SK-N-SH (cell line): ENCODE data around the gene MKRN2OS. TPM values are rescaled to one million over a fixed set of nuclear protein-coding genes. Genes with fewer than 3 reads are reported as not detected.
A peak's percentile ranks its signal among the peaks of the same experiment; 100 is the strongest.

Source experiments
- ELF1 ChIP-seq: IDR thresholded peaks from 2 replicates; pipeline ENCODE4 v1.4.0; 2012
- EP300 ChIP-seq, 2 experiments: IDR thresholded peaks; 2 replicates each; pipeline versions ENCODE4 v1.4.0 to v1.6.1; 2012; ENCODE audit warnings: borderline replicate concordance in 1 of 2, low read depth in 1 of 2, low read length in 1 of 2
- EZH2phosphoT487 ChIP-seq: fragments of 200-600 bp; sonication (generic); IDR thresholded peaks from 2 replicates; pipeline ENCODE4 v1.6.1; 2017; ENCODE audit warnings: low read depth, mixed run types, mild to moderate bottlenecking, antibody characterized with exemption, moderate library complexity, borderline replicate concordance
- FOSL2 ChIP-seq: IDR thresholded peaks from 2 replicates; pipeline ENCODE4 v1.4.0; 2012; ENCODE audit warnings: low read depth, mild to moderate bottlenecking, moderate library complexity, borderline replicate concordance
- FOXJ3 ChIP-seq: sonication (generic); formaldehyde crosslinking; IDR thresholded peaks from 2 replicates; pipeline ENCODE4 v1.5.1; 2020; ENCODE audit warnings: mild to moderate bottlenecking, missing genetic modification reagents
- GABPA ChIP-seq: IDR thresholded peaks from 2 replicates; pipeline ENCODE4 v1.4.0; 2012; ENCODE audit warnings: low read depth, mild to moderate bottlenecking
- JUND ChIP-seq: IDR thresholded peaks from 2 replicates; pipeline ENCODE4 v1.4.0; 2012
- MAX ChIP-seq: IDR thresholded peaks from 2 replicates; pipeline ENCODE4 v1.4.0; 2012; ENCODE audit warnings: low read depth
- MXI1 ChIP-seq: IDR thresholded peaks from 2 replicates; pipeline ENCODE4 v1.6.1; 2012; ENCODE audit warnings: mild to moderate bottlenecking, low read depth, low read length, improper control_type of control experiment
- NFIC ChIP-seq: IDR thresholded peaks from 2 replicates; pipeline ENCODE4 v1.4.0; 2012; ENCODE audit warnings: borderline replicate concordance
- NRF1 ChIP-seq: IDR thresholded peaks from 2 replicates; pipeline ENCODE4 v1.6.1; 2012; ENCODE audit warnings: low read depth, mild to moderate bottlenecking, low read length
- REST ChIP-seq: IDR thresholded peaks from 2 replicates; pipeline ENCODE4 v1.6.1; 2012; ENCODE audit warnings: mild to moderate bottlenecking, low read depth, low read length, moderate library complexity
- SMC3 ChIP-seq: IDR thresholded peaks from 2 replicates; pipeline ENCODE4 v1.6.1; 2012; ENCODE audit warnings: low read depth, low read length, improper control_type of control experiment
- TAF1 ChIP-seq: IDR thresholded peaks from 2 replicates; pipeline ENCODE4 v1.6.1; 2012; ENCODE audit warnings: low read depth, mild to moderate bottlenecking, low read length, moderate library complexity, borderline replicate concordance
- TEAD4 ChIP-seq: IDR thresholded peaks from 2 replicates; pipeline ENCODE4 v1.4.0; 2012; ENCODE audit warnings: mild to moderate bottlenecking, borderline replicate concordance; ENCODE audit not compliant: insufficient read depth
- USF2 ChIP-seq: fragments of 150-350 bp; IDR thresholded peaks from 2 replicates; pipeline ENCODE4 v1.6.1; 2017; ENCODE audit warnings: antibody characterized with exemption, low read length, low read depth, borderline replicate concordance
- ZBTB33 ChIP-seq: IDR thresholded peaks from 2 replicates; pipeline ENCODE4 v1.4.0; 2012; ENCODE audit warnings: low read depth, borderline replicate concordance
- polyA plus RNA-seq, 3 experiments: library from polyadenylated mRNA; depleted of rRNA; stranded (reverse); fragments of >200 nt; gene quantifications; 2 replicates each; pipeline ENCODE4 v1.2.3, GENCODE V29; 2012

MKRN2OS gene
- polyA plus RNA-seq, 1 of the 3 experiments (the other 2 are of a cell fraction): not detected

GRCh38 chr3:12556690-12557472 is 11.6 kb upstream of the MKRN2OS start, which contains the start of gene MKRN2 (continued):
- no peak for TF ChIP-seq USF2
- TF ChIP-seq SMC3: peak; percentile 1; the same call in 1 of the 2 replicates
- TF ChIP-seq TAF1: peak; percentile 95
- peak; percentile 73 for TF ChIP-seq NRF1
- TF ChIP-seq TEAD4: no peak
- TF ChIP-seq REST: peak; percentile 68
- TF ChIP-seq GABPA: peak; percentile 77
- TF ChIP-seq FOXJ3 (CRISPR knock-in tag): no peak
- no peak for TF ChIP-seq ZBTB33
- no peak; the same call in 1 of the 2 replicates for TF ChIP-seq ELF1
- TF ChIP-seq MXI1: peak; percentile 92
- TF ChIP-seq MAX: peak; percentile 79
- TF ChIP-seq EP300 (IDR thresholded peaks at IDR 0.05; ENCODE audit: borderline replicate concordance in 1 of 2, low read depth in 1 of 2, low read length in 1 of 2): peak in 1 of 2 experiments; percentile 19; a peak in 1 of 4 replicates
- TF ChIP-seq EZH2phosphoT487: no peak
- no peak for TF ChIP-seq JUND
- TF ChIP-seq FOSL2: no peak; the same call in 1 of the 2 replicates
- peak; percentile 33; the same call in 1 of the 2 replicates for TF ChIP-seq NFIC
- TF ChIP-seq, all 33 proteins: peak for 16
